ENCODE results near the gene CKS1B. TPM values are rescaled to one million over a fixed set of nuclear protein-coding genes. Genes with fewer than 3 reads are reported as not detected.

CKS1B gene
- total RNA-seq, 6 experiments from 2014 or later, result 52.7 to 111 (median 98.8) TPM

DNA sequence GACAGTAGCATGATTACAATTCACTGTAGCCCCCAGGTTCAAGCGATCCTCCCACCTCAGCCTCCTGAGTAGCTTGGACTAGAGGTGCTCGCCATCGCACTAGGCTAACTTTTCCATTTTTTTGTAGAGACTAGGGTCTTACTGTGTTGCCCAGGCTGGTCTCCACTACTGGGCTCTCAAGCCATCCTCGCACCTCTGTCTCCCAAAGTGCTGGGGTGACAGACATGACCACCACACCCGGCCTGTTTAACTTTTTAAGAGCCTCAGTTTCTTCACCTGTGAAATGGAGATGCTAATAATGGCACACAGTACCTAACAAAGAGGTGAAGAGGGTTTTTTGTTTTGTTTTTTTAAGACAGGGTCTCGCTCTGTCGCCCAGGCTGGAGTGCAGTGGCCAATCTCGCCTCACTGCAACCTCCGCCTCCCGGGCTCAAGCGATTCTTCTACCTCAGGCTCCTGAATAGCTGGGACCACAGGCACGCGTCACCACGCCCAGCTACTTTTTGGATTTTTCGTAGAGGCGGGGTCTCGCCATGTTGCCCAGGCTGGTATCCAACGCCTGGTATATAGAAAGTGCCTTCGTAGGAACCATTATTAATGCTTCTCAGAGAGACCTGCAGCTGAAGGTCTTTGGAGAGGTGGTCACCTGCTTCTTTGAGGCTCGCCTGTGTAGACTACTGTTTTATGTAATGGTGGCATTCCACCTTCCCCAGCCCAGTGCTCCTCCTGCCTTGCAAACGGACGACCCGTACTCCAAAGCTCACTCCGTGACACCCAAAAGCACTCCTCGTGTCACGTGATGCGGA, 38.5 kb upstream of the CKS1B start:
- H3K4me3 Mint-ChIP-seq, result peak overlapping the region; percentile 99
- H3K27me3 Mint-ChIP-seq (ENCODE audit: insufficient read depth), result no peaks in the 10 kb centered on the region; the same call in 1 of the 2 replicates
- DNase-seq, result no peak
- peak overlapping the region; percentile 100 for H3K27ac Mint-ChIP-seq
- TF ChIP-seq, protein P1, sequence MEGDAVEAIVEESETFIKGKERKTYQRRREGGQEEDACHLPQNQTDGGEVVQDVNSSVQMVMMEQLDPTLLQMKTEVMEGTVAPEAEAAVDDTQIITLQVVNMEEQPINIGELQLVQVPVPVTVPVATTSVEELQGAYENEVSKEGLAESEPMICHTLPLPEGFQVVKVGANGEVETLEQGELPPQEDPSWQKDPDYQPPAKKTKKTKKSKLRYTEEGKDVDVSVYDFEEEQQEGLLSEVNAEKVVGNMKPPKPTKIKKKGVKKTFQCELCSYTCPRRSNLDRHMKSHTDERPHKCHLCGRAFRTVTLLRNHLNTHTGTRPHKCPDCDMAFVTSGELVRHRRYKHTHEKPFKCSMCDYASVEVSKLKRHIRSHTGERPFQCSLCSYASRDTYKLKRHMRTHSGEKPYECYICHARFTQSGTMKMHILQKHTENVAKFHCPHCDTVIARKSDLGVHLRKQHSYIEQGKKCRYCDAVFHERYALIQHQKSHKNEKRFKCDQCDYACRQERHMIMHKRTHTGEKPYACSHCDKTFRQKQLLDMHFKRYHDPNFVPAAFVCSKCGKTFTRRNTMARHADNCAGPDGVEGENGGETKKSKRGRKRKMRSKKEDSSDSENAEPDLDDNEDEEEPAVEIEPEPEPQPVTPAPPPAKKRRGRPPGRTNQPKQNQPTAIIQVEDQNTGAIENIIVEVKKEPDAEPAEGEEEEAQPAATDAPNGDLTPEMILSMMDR (IDR thresholded peaks at IDR 0.05), result no peak
- no peaks in the 10 kb centered on the region for H3K9me3 Mint-ChIP-seq
- no peaks in the 10 kb centered on the region for H3K36me3 Mint-ChIP-seq (ENCODE audit: low read depth)
- H3K4me1 Mint-ChIP-seq (ENCODE audit: low read depth), result peaks cover 25% of the 10 kb centered on the region

DNA sequence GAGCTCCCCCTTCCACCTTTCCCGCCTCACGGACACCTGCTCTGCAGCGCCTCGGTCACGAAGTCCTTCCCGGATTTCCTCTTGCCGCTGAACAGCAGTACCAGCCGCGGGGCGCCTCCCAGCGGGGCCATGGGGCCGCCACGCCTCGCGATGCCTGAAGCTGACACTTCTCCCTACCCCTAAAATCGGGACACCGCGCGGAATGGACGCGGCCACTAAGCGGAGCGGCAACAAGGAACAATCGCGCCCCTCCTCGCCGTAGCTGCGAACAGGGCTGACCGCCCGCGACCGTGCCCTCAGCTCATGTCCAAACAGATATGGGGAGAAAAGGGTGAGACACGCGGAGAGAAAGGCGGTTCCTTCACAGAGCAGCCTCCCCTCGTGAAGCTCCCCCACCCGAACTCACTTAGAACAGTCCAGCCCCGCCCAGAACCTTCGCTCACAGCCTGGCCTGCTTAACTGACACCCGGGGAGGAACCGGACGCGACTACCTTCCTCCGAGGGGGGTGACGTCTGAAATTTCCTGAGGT, 37.9 kb upstream of the CKS1B start, which contains the start of gene PMVK:
PMVK (minus strand) TSS at position 165 of the 530 bp plus-strand sequence; CDS start at position 131, 34 bp downstream.
- Mint-ChIP-seq H3K27me3 (ENCODE audit: insufficient read depth) (no peaks in the 10 kb centered on the region; the same call in 1 of the 2 replicates), H3K4me1 (ENCODE audit: low read depth) (peaks cover 25% of the 10 kb centered on the region), H3K4me3 (peak within 1 kb of the TSS; percentile 99), H3K27ac (peak within 1 kb of the TSS; percentile 100), H3K36me3 (ENCODE audit: low read depth) (no peaks in the 10 kb centered on the region), H3K9me3 (no peaks in the 10 kb centered on the region)
- TF ChIP-seq, protein P1 (IDR thresholded peaks at IDR 0.05), result peak; percentile 72
- DNase-seq, result peak; percentile 95

DNA sequence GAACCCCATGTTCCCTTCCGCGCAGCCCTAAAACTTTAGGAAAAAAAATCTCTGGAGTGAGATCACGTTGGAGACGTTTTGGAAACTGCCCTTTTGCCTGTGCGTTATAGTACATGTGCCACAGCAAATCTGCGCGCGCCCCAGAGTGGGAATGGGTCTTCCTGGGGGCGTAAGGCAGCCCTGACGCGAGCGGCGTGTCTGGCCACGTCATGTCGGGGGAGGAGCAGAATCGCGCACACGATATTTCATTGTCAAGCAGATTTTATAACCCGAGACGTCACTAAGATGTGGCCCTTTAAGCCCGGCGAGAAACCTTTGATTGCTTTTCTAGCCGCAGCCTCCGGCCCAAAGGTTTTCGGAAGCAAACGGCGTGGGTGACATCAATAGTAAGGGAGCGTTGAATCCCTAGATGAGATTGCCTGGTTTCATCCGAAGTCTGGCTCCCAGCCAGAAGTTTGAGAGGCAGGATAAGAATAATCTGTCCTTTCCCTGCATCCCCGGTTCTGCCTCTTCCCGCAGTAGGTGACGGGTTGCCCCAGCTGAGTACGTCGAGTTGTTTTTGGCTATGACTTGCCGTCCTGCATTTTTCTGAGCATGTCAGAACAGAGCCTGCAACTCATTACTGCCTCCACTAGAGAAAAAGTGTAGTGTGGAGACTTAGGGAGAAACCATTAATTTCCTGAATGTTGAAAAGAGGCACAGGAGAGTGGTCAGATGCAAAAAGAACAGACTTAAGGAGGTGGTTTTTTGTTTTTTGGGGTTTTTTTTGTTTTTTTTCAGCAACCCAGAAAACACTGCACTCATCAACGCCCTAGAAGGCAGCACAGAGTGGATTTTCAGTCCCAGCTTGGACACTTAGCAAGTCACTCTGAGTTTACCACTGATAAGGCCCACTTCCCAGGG, 37.1 kb upstream of the CKS1B start:
- H3K4me3 Mint-ChIP-seq, result peak overlapping the region; percentile 99
- TF ChIP-seq, protein P1 (IDR thresholded peaks at IDR 0.05), result peak; percentile 49
- peaks cover 25% of the 10 kb centered on the region for H3K4me1 Mint-ChIP-seq (ENCODE audit: low read depth)
- peak overlapping the region; percentile 100 for H3K27ac Mint-ChIP-seq
- peak; percentile 90 for DNase-seq
- no peaks in the 10 kb centered on the region; the same call in 1 of the 2 replicates for H3K27me3 Mint-ChIP-seq (ENCODE audit: insufficient read depth)
- no peaks in the 10 kb centered on the region for H3K9me3 Mint-ChIP-seq
- H3K36me3 Mint-ChIP-seq (ENCODE audit: low read depth), result no peaks in the 10 kb centered on the region

DNA sequence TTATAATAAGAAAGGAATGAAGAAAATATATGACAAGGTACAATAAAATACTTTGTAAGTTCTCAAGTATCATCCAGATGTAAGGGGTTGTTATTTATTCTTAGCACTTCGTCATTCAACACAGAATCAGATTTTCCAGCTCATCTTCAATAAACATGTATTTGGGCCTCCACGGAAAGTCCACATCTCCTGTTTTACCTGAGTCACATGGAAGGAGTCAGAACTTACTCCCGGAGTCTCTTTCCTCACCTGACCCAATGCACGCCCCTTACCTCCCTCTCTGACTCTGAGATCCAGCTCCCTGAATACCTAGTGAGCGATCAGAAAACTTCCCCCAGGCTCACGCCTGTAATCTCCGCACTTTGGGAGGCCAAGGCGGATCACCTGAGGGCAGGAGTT, 36.5 kb upstream of the CKS1B start:
- TF ChIP-seq, protein P1 (IDR thresholded peaks at IDR 0.05), result no peak

More for the DNA sequence above, 36.5 kb upstream of the CKS1B start:
- H3K9me3 Mint-ChIP-seq, result no peaks in the 10 kb centered on the region
- H3K4me1 Mint-ChIP-seq (ENCODE audit: low read depth), result peaks cover 25% of the 10 kb centered on the region
- H3K4me3 Mint-ChIP-seq, result peak overlapping the region; percentile 99
- H3K27me3 Mint-ChIP-seq (ENCODE audit: insufficient read depth), result no peaks in the 10 kb centered on the region; the same call in 1 of the 2 replicates
- H3K36me3 Mint-ChIP-seq (ENCODE audit: low read depth), result no peaks in the 10 kb centered on the region
- no peak for DNase-seq
- peak overlapping the region; percentile 100 for H3K27ac Mint-ChIP-seq

Measured in HFFc6 (cell line).